ENCODE measurements around the gene KCNQ1. TPM values are rescaled to one million over a fixed set of nuclear protein-coding genes. Genes with fewer than 3 reads are reported as not detected.

The KCNQ1 gene
- total RNA-seq, 2 experiments from 2014 or later = 8.7 to 9.5 TPM

DNA sequence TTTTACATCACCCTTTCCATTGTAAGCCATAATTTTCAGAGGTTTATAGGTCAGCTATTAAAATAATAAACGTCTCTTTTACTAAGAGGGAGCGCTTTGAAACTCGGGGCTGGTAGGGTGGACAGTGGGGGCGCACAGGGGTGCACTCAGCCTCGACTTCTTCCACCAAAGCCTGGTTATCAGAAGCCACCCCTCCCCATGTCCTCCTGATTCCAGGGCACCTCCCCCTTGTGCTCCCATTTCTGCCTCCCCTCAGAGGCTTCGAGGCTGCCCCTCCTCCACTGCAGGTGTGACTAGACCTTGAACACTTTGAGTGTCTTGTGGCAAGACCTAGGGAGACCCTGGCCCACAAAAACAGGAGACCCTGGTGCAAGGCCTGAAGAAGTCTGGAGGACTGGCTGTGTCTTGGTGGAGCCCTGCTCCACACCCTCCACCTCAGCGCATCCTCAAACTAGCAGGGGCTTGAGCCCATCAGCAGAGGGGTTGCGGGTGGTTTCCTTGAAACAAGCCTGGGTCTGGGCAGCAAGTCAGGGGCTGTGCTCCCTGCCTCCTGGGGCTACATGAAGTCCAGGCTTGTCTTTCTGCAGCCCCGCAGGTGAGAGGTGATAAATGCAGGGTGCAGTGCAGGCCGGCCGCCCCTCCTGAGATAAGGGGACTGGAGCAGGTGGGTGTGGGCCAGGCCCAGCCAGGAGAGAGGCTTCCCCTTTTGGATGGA, 437.7 kb downstream of the KCNQ1 start:
- POLR2A ChIA-PET = no interaction called here
- no peak for ATAC-seq

DNA sequence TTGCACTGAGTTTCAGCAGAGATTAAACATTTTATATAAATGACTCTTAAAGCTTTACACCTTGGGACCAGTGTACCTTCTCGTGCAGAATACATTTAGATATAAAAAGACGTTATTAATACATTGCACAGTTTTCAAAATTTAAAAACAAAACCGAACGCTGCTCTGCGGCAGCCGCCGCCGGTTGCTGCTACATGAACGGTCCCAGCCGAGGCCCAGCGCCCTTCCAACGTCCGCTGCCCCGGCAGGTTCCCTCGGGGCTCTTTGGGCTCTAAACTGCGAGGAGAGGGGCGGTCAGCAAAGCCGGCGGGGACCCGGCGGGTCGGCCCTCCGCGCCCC, 438.8 kb downstream of the KCNQ1 start:
- Mint-ChIP-seq H3K36me3 (ENCODE audit: low read depth) (no peaks in the 10 kb centered on the region), H3K27ac (no peak overlapping the region), H3K4me1 (ENCODE audit: low read depth) (peaks cover 4% of the 10 kb centered on the region), H3K27me3 (peaks cover 5% of the 10 kb centered on the region), H3K4me3 (no peak overlapping the region), H3K9me3 (no peaks in the 10 kb centered on the region)
- intact Hi-C loops (cut with micrococcal nuclease) = no loop called here
- TF ChIP-seq, protein P1, sequence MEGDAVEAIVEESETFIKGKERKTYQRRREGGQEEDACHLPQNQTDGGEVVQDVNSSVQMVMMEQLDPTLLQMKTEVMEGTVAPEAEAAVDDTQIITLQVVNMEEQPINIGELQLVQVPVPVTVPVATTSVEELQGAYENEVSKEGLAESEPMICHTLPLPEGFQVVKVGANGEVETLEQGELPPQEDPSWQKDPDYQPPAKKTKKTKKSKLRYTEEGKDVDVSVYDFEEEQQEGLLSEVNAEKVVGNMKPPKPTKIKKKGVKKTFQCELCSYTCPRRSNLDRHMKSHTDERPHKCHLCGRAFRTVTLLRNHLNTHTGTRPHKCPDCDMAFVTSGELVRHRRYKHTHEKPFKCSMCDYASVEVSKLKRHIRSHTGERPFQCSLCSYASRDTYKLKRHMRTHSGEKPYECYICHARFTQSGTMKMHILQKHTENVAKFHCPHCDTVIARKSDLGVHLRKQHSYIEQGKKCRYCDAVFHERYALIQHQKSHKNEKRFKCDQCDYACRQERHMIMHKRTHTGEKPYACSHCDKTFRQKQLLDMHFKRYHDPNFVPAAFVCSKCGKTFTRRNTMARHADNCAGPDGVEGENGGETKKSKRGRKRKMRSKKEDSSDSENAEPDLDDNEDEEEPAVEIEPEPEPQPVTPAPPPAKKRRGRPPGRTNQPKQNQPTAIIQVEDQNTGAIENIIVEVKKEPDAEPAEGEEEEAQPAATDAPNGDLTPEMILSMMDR (IDR thresholded peaks at IDR 0.05) = no peak
- ChIA-PET CTCF (interaction anchor here (1.3 to 13.7 kb wide), 2 partner anchors 9 to 350 kb away, joined by 6 to 412 read pairs; no protein-coding TSS in a partner anchor), POLR2A (no interaction called here)
- DNase-seq = no peak
- ATAC-seq = no peak

More for the DNA sequence above, 437.7 kb downstream of the KCNQ1 start:
- Mint-ChIP-seq H3K4me1 (ENCODE audit: low read depth) (peaks cover 2% of the 10 kb centered on the region), H3K4me3 (peak overlapping the region; percentile 9), H3K27me3 (peaks cover 5% of the 10 kb centered on the region), H3K36me3 (ENCODE audit: low read depth) (no peaks in the 10 kb centered on the region), H3K27ac (no peak overlapping the region), H3K9me3 (no peaks in the 10 kb centered on the region)
- CTCF ChIA-PET = interaction anchor here (1.3 to 13.7 kb wide), 4 partner anchors 10 to 350 kb away, joined by 6 to 412 read pairs (median 11); no protein-coding TSS in a partner anchor
- intact Hi-C loops (cut with micrococcal nuclease) = no loop called here
- DNase-seq = no peak
- TF ChIP-seq, protein P1 (IDR thresholded peaks at IDR 0.05) = no peak

DNA sequence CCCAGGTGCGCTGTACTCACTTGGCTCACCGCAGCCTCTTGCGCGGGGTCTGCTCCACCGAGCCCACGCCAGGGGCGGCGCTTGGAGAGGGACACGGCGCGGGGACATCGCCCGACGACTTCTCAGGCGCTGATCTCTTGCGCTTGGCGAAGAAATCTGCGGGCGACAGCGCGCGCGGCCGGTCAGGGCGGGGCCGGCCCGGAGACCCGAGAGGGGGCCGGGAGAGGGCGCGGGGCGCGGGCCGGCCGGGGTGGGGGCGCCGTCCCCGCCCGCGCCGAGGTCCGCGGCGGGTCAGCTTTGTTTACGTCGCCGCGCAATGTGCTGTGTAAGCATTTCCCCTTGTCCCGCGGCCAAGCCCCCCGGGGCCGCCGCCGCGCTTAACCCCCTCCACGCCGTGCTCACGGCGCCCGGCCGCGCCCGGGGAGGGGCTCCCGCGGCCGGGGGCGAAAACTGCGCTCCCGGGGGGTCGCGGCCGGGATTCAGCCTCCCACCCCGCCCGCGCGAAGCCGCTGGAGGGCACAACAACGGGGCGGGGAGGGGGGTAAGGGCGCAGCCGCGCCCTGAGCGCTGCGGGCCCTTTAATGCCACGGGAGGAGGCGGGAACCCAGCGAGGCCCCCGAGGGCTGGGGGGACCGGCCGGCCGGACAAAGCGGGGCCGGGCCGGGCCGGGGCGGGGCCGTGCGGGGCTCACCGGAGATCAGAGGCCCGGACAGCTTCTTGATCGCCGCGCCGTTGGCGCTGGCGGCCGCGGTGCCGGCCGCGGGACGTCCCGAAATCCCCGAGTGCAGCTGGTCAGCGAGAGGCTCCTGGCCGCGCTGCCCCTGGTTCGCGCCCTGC, 439.4 kb downstream of the KCNQ1 start:
- ATAC-seq (no peak), DNase-seq (no peak)
- no peak overlapping the region for H3K27ac Mint-ChIP-seq
- H3K36me3 Mint-ChIP-seq (ENCODE audit: low read depth) = no peaks in the 10 kb centered on the region
- H3K4me3 Mint-ChIP-seq = no peak overlapping the region
- ChIA-PET POLR2A (interaction anchor here (1.2 kb wide), 1 partner anchor 352 kb away, joined by 3 read pairs; no protein-coding TSS in a partner anchor), CTCF (interaction anchor here (1.2 to 13.7 kb wide), 3 partner anchors 8 to 350 kb away, joined by 3 to 412 read pairs (median 6); no protein-coding TSS in a partner anchor)
- no peaks in the 10 kb centered on the region for H3K9me3 Mint-ChIP-seq
- intact Hi-C loops (cut with micrococcal nuclease) = no loop called here
- peaks cover 5% of the 10 kb centered on the region for H3K27me3 Mint-ChIP-seq
- TF ChIP-seq, protein P1 (IDR thresholded peaks at IDR 0.05) = no peak
- H3K4me1 Mint-ChIP-seq (ENCODE audit: low read depth) = peaks cover 4% of the 10 kb centered on the region

DNA sequence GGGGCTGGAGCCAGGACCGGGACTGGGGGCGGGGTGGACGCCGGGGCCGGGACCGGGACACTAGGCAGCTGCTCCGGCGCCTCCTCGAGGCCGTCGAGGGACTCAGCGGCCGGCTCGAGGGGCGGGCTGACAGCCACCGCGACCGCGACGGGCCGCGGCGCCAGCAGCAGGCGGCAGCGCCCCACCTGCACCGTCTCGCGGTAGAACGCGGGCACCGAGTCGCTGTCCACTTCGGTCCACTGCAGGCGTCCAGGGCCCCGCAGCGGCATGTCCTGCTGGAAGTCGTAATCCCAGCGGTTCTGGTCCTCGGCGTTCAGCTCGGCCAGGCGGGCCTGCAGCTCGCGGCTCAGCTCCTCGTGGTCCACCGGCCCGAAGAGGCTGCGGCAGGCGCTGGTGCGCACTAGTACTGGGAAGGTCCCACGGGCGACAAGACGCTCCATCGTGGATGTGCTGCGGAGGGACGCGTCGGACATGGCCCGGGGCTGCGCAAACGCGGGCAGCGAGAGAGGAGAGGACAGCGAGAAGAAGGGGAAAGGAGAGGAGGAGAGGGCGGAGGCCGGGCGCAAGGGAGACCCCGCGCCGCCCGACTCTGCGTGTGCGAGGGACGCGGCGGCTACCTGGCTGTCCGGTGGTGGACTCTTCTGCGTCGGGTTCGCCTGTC, 440.3 kb downstream of the KCNQ1 start:
- DNase-seq = peak; percentile 43
- peak overlapping the region; percentile 76 for H3K4me3 Mint-ChIP-seq
- ChIA-PET CTCF (interaction anchor here (1.2 to 13.7 kb wide), 4 partner anchors 8 to 351 kb away, joined by 3 to 412 read pairs (median 6); no protein-coding TSS in a partner anchor), POLR2A (interaction anchor here (1.2 kb wide), 1 partner anchor 353 kb away, joined by 3 read pairs; no protein-coding TSS in a partner anchor)
- H3K27me3 Mint-ChIP-seq = peaks cover 5% of the 10 kb centered on the region
- intact Hi-C loops (cut with micrococcal nuclease) = loop anchor here (5.0 kb wide), 1 partner anchor 458 kb away; no protein-coding TSS in a partner anchor
- TF ChIP-seq, protein P1 (IDR thresholded peaks at IDR 0.05) = peak; percentile 49
- ATAC-seq = peak; percentile 19
- H3K36me3 Mint-ChIP-seq (ENCODE audit: low read depth) = no peaks in the 10 kb centered on the region
- H3K9me3 Mint-ChIP-seq = no peaks in the 10 kb centered on the region
- no peak overlapping the region for H3K27ac Mint-ChIP-seq
- H3K4me1 Mint-ChIP-seq (ENCODE audit: low read depth) = peaks cover 4% of the 10 kb centered on the region

All from activated CD8-positive, alpha-beta T cell treated with anti-CD3 and anti-CD28 coated beads for 36 hours (primary cell).